ENCODE results near the gene TULP4. TPM values are rescaled to one million over a fixed set of nuclear protein-coding genes. Genes with fewer than 3 reads are reported as not detected.
"Not testable (repeated sequence)": the region's sequence is repeated elsewhere in the genome, so short reads cannot be mapped to it uniquely, and the experiment has no call there.

The TULP4 gene
- total and polyA plus RNA-seq, 4 donors, result 30.9 to 403 (median 84.8) TPM

DNA sequence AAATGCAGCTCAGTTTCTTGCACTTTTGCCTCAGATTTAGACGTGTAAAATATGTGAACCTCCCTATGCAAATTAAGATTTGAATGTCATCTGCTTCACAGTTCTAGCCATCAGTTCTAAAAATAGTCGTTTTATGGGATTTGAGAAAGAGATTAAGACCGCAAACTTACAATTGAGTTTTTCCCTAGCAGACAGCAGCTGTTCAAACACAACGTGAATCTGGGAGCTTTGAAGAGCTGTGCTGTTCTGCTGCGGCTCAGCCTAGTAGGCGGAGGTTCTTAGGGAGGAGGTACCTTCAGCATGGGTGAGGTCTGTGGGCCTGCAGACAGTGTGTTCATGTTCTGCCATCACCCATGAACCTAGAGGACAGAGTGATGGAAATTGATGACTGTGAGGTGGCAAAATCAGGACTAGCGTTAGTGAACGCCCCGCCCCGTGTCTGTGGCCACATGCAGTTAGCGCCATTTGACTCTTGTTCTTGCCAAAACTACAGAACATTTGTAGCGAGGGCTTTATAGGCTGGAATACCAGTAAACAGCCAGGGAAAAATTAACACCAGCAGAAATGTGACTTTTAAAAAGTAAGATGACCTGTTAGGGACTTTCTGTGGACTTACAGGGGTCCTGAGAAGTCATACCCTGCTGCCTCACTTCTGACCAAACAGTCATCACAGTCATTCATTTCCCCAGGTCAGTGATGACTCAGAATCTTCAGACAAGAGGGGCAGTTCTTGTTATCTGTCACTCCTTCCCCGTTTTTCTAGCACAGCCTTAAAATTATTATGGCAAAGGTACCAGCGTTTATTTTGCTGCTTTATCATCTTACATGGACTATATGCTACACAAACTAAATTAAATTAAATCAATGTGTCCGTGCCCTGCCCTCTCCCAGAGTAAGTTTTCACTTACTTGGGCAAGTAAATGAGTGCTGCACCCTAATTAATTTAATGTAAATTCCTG lies 163.4 kb downstream of the TULP4 start:
- Histone ChIP-seq H3K9me3 (ENCODE audit: control insufficient read depth, insufficient read depth, low read length) (no peaks in the 10 kb centered on the region), H3K27ac (ENCODE audit: low read depth, low read length) (peak overlapping the region; percentile 81), H3K4me3 (ENCODE audit: low read depth, low read length) (no peak overlapping the region), H3K27me3 (ENCODE audit: control insufficient read depth, insufficient read depth, low read length) (no peaks in the 10 kb centered on the region), H3K36me3 (ENCODE audit: control insufficient read depth, insufficient read depth, low read length) (peaks cover 22% of the 10 kb centered on the region), H3K4me1 (ENCODE audit: control insufficient read depth, insufficient read depth, low read length) (peaks cover 3% of the 10 kb centered on the region)
- 87% methylated on average over 9 of the region's 15 CpGs for WGBS (ENCODE audit: insufficient coverage)
- peak in 5 of 6 donors; percentile 18 to 76 (median 19) for DNase-seq (ENCODE audit: low read depth in 4 of 6, low spot score in 6 of 6)

DNA sequence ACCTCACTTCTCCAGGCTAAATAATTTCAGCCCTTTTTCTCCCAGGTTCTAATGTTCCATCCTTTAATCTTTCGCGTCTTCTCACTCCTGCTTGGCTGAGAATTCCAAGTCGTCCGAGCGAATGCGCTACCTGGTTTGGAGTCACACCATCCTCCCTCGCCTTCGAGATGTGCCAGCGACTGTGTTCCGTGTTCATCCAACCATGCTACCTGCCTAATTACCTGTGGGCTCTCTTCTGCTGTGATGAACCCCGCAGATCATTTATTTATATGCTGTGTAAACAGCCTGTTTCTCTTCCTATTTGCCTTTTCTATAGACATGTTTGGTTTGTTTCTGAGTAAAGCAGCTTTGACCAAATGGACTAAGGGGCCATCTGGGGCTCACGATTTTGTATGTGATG lies 164.1 kb downstream of the TULP4 start:
- 83% methylated on average over 9 of the region's 12 CpGs for WGBS (ENCODE audit: insufficient coverage)
- no peak for DNase-seq (ENCODE audit: low read depth in 4 of 6, low spot score in 6 of 6)
- Histone ChIP-seq H3K4me3 (ENCODE audit: low read depth, low read length) (no peak overlapping the region), H3K27me3 (ENCODE audit: control insufficient read depth, insufficient read depth, low read length) (no peaks in the 10 kb centered on the region), H3K4me1 (ENCODE audit: control insufficient read depth, insufficient read depth, low read length) (peaks cover 3% of the 10 kb centered on the region), H3K9me3 (ENCODE audit: control insufficient read depth, insufficient read depth, low read length) (no peaks in the 10 kb centered on the region), H3K36me3 (ENCODE audit: control insufficient read depth, insufficient read depth, low read length) (peaks cover 29% of the 10 kb centered on the region), H3K27ac (ENCODE audit: low read depth, low read length) (no peak overlapping the region)

DNA sequence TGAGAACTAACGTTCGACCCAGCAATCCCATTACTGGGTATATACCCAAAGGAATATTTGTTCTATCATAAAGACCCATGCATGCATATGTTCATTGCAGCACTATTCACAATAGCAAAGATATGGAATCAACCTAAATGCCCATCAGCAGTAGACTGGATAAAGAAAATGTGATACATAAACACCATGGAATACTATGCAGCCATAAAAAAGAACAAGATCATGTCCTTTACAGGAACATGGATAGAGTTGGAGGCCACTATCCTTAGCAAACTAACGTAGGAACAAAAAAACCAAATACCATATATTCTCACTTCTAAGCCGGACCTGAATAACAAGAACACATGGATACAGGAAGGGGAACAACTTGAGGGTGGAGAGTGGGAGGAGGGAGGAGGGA lies 165.5 kb downstream of the TULP4 start:
- H3K27ac ChIP-seq (ENCODE audit: low read depth, low read length); H3K9me3 ChIP-seq (ENCODE audit: control insufficient read depth, insufficient read depth, low read length); H3K4me3 ChIP-seq (ENCODE audit: low read depth, low read length); H3K27me3 ChIP-seq (ENCODE audit: control insufficient read depth, insufficient read depth, low read length); DNase-seq (ENCODE audit: low read depth in 4 of 6, low spot score in 6 of 6); H3K4me1 ChIP-seq (ENCODE audit: control insufficient read depth, insufficient read depth, low read length): not testable (repeated sequence)
- H3K36me3 ChIP-seq (ENCODE audit: control insufficient read depth, insufficient read depth, low read length), result peaks cover 41% of the 10 kb centered on the region
- no CpG with 5 or more reads among the region's 4 CpGs for WGBS (ENCODE audit: insufficient coverage)

DNA sequence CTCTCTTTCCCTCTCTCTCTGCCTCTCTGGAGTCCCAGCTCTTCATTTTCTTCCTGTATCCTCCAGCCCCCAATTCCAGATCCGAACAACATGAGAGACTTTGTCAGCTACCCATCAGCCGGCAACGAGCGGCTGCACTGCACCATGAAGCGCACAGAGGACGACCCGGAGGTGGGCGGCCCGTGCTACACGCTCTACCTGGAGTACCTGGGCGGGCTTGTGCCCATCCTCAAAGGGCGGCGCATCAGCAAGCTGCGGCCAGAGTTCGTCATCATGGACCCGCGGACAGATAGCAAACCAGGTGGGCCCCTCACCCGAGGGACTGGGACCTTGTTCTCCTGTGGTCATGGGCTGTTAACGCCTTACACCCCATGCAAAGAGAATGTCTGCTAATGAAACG lies 168.7 kb downstream of the TULP4 start:
- 95% methylated on average over 20 of the region's 20 CpGs for WGBS (ENCODE audit: insufficient coverage)
- Histone ChIP-seq H3K4me1 (ENCODE audit: control insufficient read depth, insufficient read depth, low read length) (no peaks in the 10 kb centered on the region), H3K27me3 (ENCODE audit: control insufficient read depth, insufficient read depth, low read length) (no peaks in the 10 kb centered on the region), H3K36me3 (ENCODE audit: control insufficient read depth, insufficient read depth, low read length) (peaks cover 51% of the 10 kb centered on the region), H3K4me3 (ENCODE audit: low read depth, low read length) (no peak overlapping the region), H3K9me3 (ENCODE audit: control insufficient read depth, insufficient read depth, low read length) (no peaks in the 10 kb centered on the region), H3K27ac (ENCODE audit: low read depth, low read length) (no peak overlapping the region)
- DNase-seq (ENCODE audit: low read depth in 4 of 6, low spot score in 6 of 6), result no peak

GRCh38 chr6:158481690-158482473 lies 169.6 kb downstream of the TULP4 start:
- peaks cover 53% of the 10 kb centered on the region for H3K36me3 ChIP-seq (ENCODE audit: control insufficient read depth, insufficient read depth, low read length)
- no peaks in the 10 kb centered on the region for H3K27me3 ChIP-seq (ENCODE audit: control insufficient read depth, insufficient read depth, low read length)
- no peaks in the 10 kb centered on the region for H3K4me1 ChIP-seq (ENCODE audit: control insufficient read depth, insufficient read depth, low read length)
- H3K9me3 ChIP-seq (ENCODE audit: control insufficient read depth, insufficient read depth, low read length), result no peaks in the 10 kb centered on the region
- H3K27ac ChIP-seq (ENCODE audit: low read depth, low read length), result no peak overlapping the region
- 86% methylated on average over 8 of the region's 12 CpGs for WGBS (ENCODE audit: insufficient coverage)
- no peak for DNase-seq (ENCODE audit: low read depth in 4 of 6, low spot score in 6 of 6)
- no peak overlapping the region for H3K4me3 ChIP-seq (ENCODE audit: low read depth, low read length)

- Histone ChIP-seq H3K4me1 (ENCODE audit: control insufficient read depth, insufficient read depth, low read length) (no peaks in the 10 kb centered on the region), H3K9me3 (ENCODE audit: control insufficient read depth, insufficient read depth, low read length) (no peaks in the 10 kb centered on the region), H3K36me3 (ENCODE audit: control insufficient read depth, insufficient read depth, low read length) (peaks cover 47% of the 10 kb centered on the region), H3K27ac (ENCODE audit: low read depth, low read length) (no peak overlapping the region), H3K4me3 (ENCODE audit: low read depth, low read length) (no peak overlapping the region), H3K27me3 (ENCODE audit: control insufficient read depth, insufficient read depth, low read length) (no peaks in the 10 kb centered on the region)
- WGBS (ENCODE audit: insufficient coverage), result 100% methylated on average over 1 of the region's 2 CpGs
- no peak for DNase-seq (ENCODE audit: low read depth in 4 of 6, low spot score in 6 of 6)
Measured at GRCh38 chr6:158485431-158485830, 173.2 kb downstream of the TULP4 start.

DNA sequence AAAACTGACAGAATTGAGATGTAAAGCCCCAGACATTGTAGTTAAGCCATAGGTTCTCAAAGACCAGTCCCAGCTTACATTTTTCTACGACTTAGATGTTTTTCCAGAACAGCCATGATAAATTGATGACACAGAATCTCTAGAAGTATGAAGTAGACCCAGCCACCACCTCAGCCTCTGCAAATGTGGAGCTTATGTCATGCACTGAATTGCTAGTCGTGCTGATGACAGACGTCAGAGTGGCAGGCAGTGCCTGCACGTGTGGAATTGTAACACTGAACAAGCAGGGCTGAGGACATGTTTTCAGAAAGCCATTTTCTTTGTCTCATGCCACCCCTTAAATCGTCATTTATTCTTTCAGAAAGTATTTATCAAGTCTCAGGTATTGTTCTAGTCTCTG lies 175.2 kb downstream of the TULP4 start:
- WGBS (ENCODE audit: insufficient coverage), result 89% methylated on average over 3 of the region's 5 CpGs
- no peak for DNase-seq (ENCODE audit: low read depth in 4 of 6, low spot score in 6 of 6)
- Histone ChIP-seq H3K27ac (ENCODE audit: low read depth, low read length) (no peak overlapping the region), H3K9me3 (ENCODE audit: control insufficient read depth, insufficient read depth, low read length) (no peaks in the 10 kb centered on the region), H3K36me3 (ENCODE audit: control insufficient read depth, insufficient read depth, low read length) (peaks cover 29% of the 10 kb centered on the region), H3K4me3 (ENCODE audit: low read depth, low read length) (no peak overlapping the region), H3K4me1 (ENCODE audit: control insufficient read depth, insufficient read depth, low read length) (no peaks in the 10 kb centered on the region), H3K27me3 (ENCODE audit: control insufficient read depth, insufficient read depth, low read length) (no peaks in the 10 kb centered on the region)

GRCh38 chr6:158488065-158488464 lies 175.8 kb downstream of the TULP4 start:
- Histone ChIP-seq H3K27me3 (ENCODE audit: control insufficient read depth, insufficient read depth, low read length) (no peaks in the 10 kb centered on the region), H3K4me1 (ENCODE audit: control insufficient read depth, insufficient read depth, low read length) (no peaks in the 10 kb centered on the region), H3K27ac (ENCODE audit: low read depth, low read length) (no peak overlapping the region), H3K4me3 (ENCODE audit: low read depth, low read length) (no peak overlapping the region), H3K36me3 (ENCODE audit: control insufficient read depth, insufficient read depth, low read length) (peaks cover 28% of the 10 kb centered on the region), H3K9me3 (ENCODE audit: control insufficient read depth, insufficient read depth, low read length) (no peaks in the 10 kb centered on the region)
- 71% methylated on average over 1 of the region's 4 CpGs for WGBS (ENCODE audit: insufficient coverage)
- DNase-seq (ENCODE audit: low read depth in 4 of 6, low spot score in 6 of 6), result no peak

DNA sequence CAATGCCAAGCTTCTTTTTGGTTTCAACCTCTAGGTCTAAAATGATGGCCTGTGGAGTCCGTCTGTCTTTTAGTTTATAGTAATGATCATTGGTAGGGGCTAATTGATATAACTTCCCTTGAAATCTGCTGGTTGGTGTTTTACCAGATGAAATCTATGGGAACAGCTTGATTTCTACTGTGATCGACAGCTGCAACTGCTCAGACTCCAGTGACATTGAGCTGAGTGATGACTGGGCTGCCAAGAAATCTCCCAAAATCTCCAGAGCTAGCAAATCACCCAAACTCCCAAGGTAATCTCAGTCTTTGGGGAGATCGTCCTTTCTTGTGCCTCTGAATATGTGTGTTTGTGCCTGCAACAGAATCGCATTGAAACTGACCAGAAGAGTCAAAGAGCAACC lies 177.2 kb downstream of the TULP4 start:
- 100% methylated on average over 3 of the region's 4 CpGs for WGBS (ENCODE audit: insufficient coverage)
- H3K27ac ChIP-seq (ENCODE audit: low read depth, low read length), result no peak overlapping the region
- H3K36me3 ChIP-seq (ENCODE audit: control insufficient read depth, insufficient read depth, low read length), result peaks cover 36% of the 10 kb centered on the region

More for the DNA sequence above, 177.2 kb downstream of the TULP4 start:
- no peak for DNase-seq (ENCODE audit: low read depth in 4 of 6, low spot score in 6 of 6)
- no peaks in the 10 kb centered on the region for H3K27me3 ChIP-seq (ENCODE audit: control insufficient read depth, insufficient read depth, low read length)
- H3K4me1 ChIP-seq (ENCODE audit: control insufficient read depth, insufficient read depth, low read length), result no peaks in the 10 kb centered on the region
- H3K9me3 ChIP-seq (ENCODE audit: control insufficient read depth, insufficient read depth, low read length), result no peaks in the 10 kb centered on the region
- no peak overlapping the region for H3K4me3 ChIP-seq (ENCODE audit: low read depth, low read length)

Data from spinal cord (tissue), 10 donors.